Activated T-cell treated with anti-CD3 and anti-CD28 coated beads for 48 hours (primary cell): ENCODE data around the gene GOLGA6L7.
"Not testable (repeated sequence)": the region's sequence is repeated elsewhere in the genome, so short reads cannot be mapped to it uniquely, and the experiment has no call there.

Experiments
- DNase-seq: peaks from one replicate; pipeline ENCODE4 v3.0.0-alpha.2; 2020; ENCODE audit warnings: low read depth

Gene GOLGA6L7

GRCh38 chr15:28848521-28848920 is at the start of gene GOLGA6L7:
Gene GOLGA6L7, minus strand, starts transcription at chr15:28848644. Its CDS starts 95 bp downstream, at chr15:28848549.
- DNase-seq, result not testable (repeated sequence)

- DNase-seq, result no peak
These were observed 49.6 kb upstream of the GOLGA6L7 start for GRCh38 chr15:28897861-28898585.

GRCh38 chr15:28896951-28897350 is 48.5 kb upstream of the GOLGA6L7 start:
- DNase-seq, result no peak

GRCh38 chr15:28895566-28895965 is 47.1 kb upstream of the GOLGA6L7 start:
- no peak for DNase-seq

- DNase-seq, result no peak
These were observed 46.7 kb upstream of the GOLGA6L7 start for GRCh38 chr15:28895146-28895545.

- DNase-seq, result no peak
These were observed 46.2 kb upstream of the GOLGA6L7 start for GRCh38 chr15:28894631-28895030.

- DNase-seq, result no peak
These were observed 44.6 kb upstream of the GOLGA6L7 start for GRCh38 chr15:28892789-28893610.

GRCh38 chr15:28891588-28891987 is 43.1 kb upstream of the GOLGA6L7 start:
- no peak for DNase-seq

- DNase-seq, result no peak
These were observed 42.5 kb upstream of the GOLGA6L7 start for GRCh38 chr15:28890711-28891495.

GRCh38 chr15:28890291-28890690 is 41.8 kb upstream of the GOLGA6L7 start:
- DNase-seq, result not testable (repeated sequence)

GRCh38 chr15:28889871-28890270 is 41.4 kb upstream of the GOLGA6L7 start:
- DNase-seq, result not testable (repeated sequence)

GRCh38 chr15:28889346-28889745 is 40.9 kb upstream of the GOLGA6L7 start:
- DNase-seq, result no peak

- no peak for DNase-seq
These were observed 40.5 kb upstream of the GOLGA6L7 start for GRCh38 chr15:28888900-28889299.

GRCh38 chr15:28888302-28888894 is 40.0 kb upstream of the GOLGA6L7 start:
- no peak for DNase-seq

GRCh38 chr15:28887339-28888174 is 39.1 kb upstream of the GOLGA6L7 start:
- no peak for DNase-seq

- no peak for DNase-seq
These were observed 38.2 kb upstream of the GOLGA6L7 start for GRCh38 chr15:28886431-28887338.

GRCh38 chr15:28885630-28886430 is 37.4 kb upstream of the GOLGA6L7 start, which contains the start of gene APBA2:
Gene APBA2, plus strand, starts transcription at chr15:28885974. Its CDS starts 167,911 bp downstream, at chr15:29053885.
- DNase-seq, result peak; percentile 52

GRCh38 chr15:28885128-28885629 is 36.7 kb upstream of the GOLGA6L7 start:
- DNase-seq, result no peak
